HG02763 (cell line): ENCODE data around the gene DBI.
"Not testable (repeated sequence)": the region's sequence is repeated elsewhere in the genome, so short reads cannot be mapped to it uniquely, and the experiment has no call there.

Experiments used
- ATAC-seq: cut with Tn5 transposase; IDR thresholded peaks from one replicate; pipeline ENCODE4 v1.9.1; 2021; ENCODE audit warnings: mild to moderate bottlenecking, moderate library complexity; ENCODE audit not compliant: unreplicated experiment

Gene DBI

GRCh38 chr2:119393971-119394748 is 27.4 kb downstream of the DBI start:
- ATAC-seq = no peak

- ATAC-seq = no peak
Observed at GRCh38 chr2:119397196-119397595, 30.4 kb downstream of the DBI start.

- no peak for ATAC-seq
Observed at GRCh38 chr2:119402106-119402505, 35.3 kb downstream of the DBI start.

- ATAC-seq = no peak
Observed at GRCh38 chr2:119402645-119403560, 36.1 kb downstream of the DBI start.

- ATAC-seq = not testable (repeated sequence)
Observed at GRCh38 chr2:119403618-119404017, 36.8 kb downstream of the DBI start.

GRCh38 chr2:119405151-119405550 is 38.4 kb downstream of the DBI start:
- no peak for ATAC-seq

- ATAC-seq = no peak
Observed at GRCh38 chr2:119407430-119408220, 40.8 kb downstream of the DBI start.

GRCh38 chr2:119408221-119408619 is 41.4 kb downstream of the DBI start:
- ATAC-seq = no peak

- ATAC-seq = no peak
Observed at GRCh38 chr2:119409506-119409905, 42.7 kb downstream of the DBI start.

- no peak for ATAC-seq
Observed at GRCh38 chr2:119414894-119415293, 48.1 kb downstream of the DBI start.

GRCh38 chr2:119415630-119416029 is 48.9 kb downstream of the DBI start:
- ATAC-seq = no peak

- no peak for ATAC-seq
Observed at GRCh38 chr2:119416299-119416923, 49.6 kb downstream of the DBI start.

GRCh38 chr2:119417908-119418307 is 51.1 kb downstream of the DBI start:
- ATAC-seq = no peak

GRCh38 chr2:119419065-119419464 is 52.3 kb downstream of the DBI start:
- no peak for ATAC-seq

- ATAC-seq = no peak
Observed at GRCh38 chr2:119419803-119420508, 53.2 kb downstream of the DBI start.

GRCh38 chr2:119421304-119421703 is 54.5 kb downstream of the DBI start:
- no peak for ATAC-seq

- no peak for ATAC-seq
Observed at GRCh38 chr2:119421741-119422140, 55.0 kb downstream of the DBI start.
